ENCODE results near the gene CCDC190.

GRCh38 chr1:162832470-162832869 is 28.5 kb downstream of the CCDC190 start:
- TF ChIP-seq POLR2A (IDR thresholded peaks at IDR 0.05): no peak
- TF ChIP-seq CTCF (IDR thresholded peaks at IDR 0.05): no peak
